Stimulated activated CD8-positive, alpha-beta memory T cell treated with anti-CD3 and anti-CD28 coated beads, Interleukin-7, amount 100 ng/mL, for 24 hours (primary cell): ENCODE data around the gene SCMH1.
"Not testable (repeated sequence)": the region's sequence is repeated elsewhere in the genome, so short reads cannot be mapped to it uniquely, and the experiment has no call there.

Experiments used
- DNase-seq: peaks from one replicate; pipeline ENCODE4 v3.0.0-alpha.2; 2020; ENCODE audit warnings: low read depth

Gene SCMH1

DNA sequence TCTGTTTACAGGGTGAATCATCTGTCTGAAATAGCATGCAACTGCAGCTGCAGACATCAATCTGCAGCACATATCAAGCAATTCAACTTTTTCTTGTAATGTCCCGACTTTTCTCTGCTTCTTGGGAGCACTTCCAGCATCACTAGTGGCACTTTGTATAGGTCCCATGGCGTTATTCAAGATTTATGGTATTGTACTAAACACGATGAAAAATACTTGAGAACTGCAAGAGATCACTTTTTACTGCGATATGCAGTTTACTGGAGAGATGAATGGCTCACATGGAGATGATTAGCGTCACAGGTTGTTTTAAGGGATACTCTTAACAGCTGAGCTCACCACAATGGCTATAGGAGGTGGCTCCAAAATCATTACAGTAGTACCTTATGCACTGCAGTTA is 7.2 kb upstream of the SCMH1 start:
- DNase-seq = no peak

- DNase-seq = no peak
Observed at GRCh38 chr1:41246568-41246967, 4.5 kb upstream of the SCMH1 start.

GRCh38 chr1:41245659-41246058 is 3.6 kb upstream of the SCMH1 start:
- DNase-seq = no peak

GRCh38 chr1:41243079-41243385 is 926 bp upstream of the SCMH1 start:
- no peak for DNase-seq

- peak; percentile 1 for DNase-seq
Observed at GRCh38 chr1:41242342-41243078, 404 bp upstream of the SCMH1 start.

DNA sequence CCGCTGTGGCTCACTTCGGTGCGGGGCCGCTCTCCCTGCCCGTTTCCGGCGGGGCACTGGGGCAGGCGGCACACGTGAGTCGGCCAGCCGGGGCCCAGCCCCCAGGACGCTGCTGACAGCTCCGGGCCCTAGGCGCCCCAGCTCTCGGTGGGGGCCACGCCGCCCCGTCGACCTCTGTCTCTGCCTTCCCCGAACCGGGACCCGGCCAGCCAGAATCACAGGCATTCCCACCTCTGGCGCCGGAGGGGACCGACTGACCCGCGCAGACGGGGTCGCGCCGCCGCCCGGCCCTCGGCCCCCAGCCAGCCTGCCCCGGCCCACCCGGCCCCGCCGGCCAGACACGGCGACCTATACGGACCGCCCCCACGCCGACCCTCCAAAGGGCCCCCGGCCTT is 755 bp downstream of the SCMH1 start:
- DNase-seq = peak; percentile 10

DNA sequence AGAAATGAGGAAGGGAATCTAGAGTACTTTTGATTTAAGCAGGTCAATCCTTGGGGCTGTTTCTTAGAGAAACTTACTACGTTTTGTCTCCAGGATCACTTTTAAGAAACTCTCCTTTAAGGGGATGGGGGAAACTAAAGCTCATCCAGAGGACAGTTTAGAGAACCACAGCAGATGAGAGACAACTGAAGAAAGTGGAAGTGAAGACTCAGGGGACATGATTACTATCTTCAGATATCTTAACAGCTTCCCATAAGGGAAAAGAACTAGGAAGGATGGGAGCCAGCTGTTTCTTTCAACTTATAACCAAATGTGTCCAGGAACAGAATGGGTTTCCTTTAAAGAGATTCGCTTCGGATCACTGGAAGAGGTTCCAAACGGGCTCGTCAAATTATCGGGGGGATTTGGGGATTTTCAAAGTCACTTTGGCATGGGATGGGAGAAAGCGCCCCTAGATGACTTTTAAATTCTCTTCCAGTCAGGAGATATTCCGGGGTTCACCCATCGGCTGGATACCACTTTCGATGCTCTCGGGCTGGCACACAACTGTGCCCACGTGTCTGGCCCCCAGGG is 1.2 kb downstream of the SCMH1 start:
- DNase-seq = no peak

DNA sequence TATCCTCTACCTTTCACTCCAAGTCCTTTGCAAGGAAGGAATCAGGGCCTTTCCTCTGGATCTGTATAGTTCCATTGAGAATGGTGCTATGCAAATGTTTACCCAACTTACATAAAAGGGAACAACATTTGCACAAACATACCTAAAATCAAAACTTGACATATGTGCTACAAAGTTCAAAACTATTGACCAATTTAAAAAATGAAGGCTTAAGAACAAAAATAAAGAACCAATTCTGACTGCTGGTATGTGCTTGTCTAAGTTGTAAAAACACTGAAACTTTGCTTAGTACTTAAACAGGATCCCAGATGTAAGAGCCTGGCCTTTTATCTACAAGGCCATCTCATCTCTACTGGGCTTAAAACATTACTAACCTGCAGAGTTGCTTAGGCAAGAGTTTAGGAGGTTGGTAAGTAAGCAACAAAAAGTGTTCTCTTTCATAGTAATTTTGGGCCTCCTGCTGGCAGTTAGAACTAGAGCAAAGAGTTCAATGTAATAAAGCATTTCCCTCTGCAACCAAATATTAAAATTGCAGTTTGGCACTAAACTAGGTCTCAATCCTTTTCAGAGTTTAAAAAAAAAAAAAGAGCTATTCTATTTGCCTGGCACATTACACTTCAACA is 2.0 kb downstream of the SCMH1 start:
- no peak for DNase-seq

GRCh38 chr1:41238311-41238988 is 3.7 kb downstream of the SCMH1 start:
- DNase-seq = no peak

DNA sequence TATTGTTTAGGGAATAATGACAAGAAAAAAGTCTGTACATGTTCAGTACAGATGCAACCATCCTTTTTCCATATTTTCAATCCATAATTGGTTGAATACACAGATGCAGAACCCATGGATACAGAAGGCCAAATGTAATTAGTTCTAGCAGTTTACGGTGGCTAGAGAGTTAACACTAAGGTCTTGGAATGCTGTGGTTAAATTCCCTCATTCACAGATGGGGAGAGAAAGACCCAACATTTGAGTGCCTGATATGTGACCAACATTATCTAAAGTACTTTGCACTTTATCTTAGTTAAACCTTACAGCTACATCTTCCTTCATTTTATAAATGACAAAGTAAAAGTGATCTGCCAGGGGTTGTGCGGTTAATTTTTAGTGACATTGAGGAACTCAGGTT is 5.3 kb downstream of the SCMH1 start:
- DNase-seq = no peak

DNA sequence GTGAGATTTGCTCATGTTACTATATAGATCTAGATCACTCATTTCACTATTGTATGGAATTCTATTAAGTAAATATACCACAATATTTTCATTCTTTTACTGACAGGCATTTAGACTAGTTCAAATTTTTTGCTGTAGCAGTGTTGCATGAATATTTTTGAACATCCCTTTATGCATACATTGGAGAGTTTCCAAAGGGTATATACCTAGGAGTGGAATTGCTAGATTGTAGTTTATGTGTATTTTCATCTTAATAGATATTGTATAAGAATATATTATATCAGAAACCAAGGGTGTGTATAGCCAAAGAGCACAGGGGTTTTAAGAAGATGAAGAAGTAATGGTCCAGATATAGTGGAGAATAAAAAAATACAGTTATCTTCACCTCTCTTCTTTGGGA is 6.2 kb downstream of the SCMH1 start:
- DNase-seq = no peak

GRCh38 chr1:41233708-41234107 is 8.4 kb downstream of the SCMH1 start:
- no peak for DNase-seq

DNA sequence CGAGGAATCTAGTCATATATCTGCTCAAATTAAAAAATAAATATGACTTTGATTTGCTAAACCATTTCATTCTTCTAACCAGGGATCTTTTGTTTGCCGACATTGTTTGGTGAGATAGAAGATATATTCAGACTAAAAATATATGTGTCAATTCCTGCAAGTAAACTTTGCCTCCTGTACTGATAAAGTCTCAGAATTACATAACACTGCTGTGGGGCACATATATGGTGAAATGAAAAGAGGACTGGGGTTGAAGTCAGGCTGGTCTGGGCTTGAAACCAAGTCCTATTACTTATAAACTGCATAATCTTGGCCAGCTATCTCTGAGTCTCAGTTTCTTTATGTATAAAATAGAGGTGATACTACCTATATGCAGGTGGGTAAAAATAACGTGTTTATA is 9.8 kb downstream of the SCMH1 start:
- DNase-seq = no peak

DNA sequence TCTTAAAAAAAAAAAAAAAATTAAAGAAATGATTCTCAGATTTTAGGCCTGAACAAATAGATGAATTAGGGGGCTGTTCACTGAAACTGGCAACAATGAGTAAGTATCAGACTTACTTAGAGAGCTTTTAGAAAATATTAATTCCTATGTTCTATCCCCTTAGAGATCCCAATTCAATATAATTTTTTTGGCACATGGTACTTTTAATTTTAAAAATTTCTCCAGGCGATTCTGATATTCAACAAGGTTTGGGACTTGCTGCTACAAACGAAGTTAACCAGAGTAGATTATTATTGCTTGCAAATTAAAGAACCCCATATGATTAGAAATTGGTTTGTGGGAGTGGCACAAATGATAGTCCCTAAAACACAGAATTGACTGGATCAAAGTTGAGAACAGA is 11.4 kb downstream of the SCMH1 start:
- DNase-seq = no peak

GRCh38 chr1:41229219-41229618 is 12.9 kb downstream of the SCMH1 start:
- DNase-seq = not testable (repeated sequence)

GRCh38 chr1:41226815-41227434 is 15.2 kb downstream of the SCMH1 start:
- DNase-seq = no peak

- no peak for DNase-seq
Observed at GRCh38 chr1:41225495-41225894, 16.6 kb downstream of the SCMH1 start.

GRCh38 chr1:41222496-41222895 is 19.6 kb downstream of the SCMH1 start:
- no peak for DNase-seq

DNA sequence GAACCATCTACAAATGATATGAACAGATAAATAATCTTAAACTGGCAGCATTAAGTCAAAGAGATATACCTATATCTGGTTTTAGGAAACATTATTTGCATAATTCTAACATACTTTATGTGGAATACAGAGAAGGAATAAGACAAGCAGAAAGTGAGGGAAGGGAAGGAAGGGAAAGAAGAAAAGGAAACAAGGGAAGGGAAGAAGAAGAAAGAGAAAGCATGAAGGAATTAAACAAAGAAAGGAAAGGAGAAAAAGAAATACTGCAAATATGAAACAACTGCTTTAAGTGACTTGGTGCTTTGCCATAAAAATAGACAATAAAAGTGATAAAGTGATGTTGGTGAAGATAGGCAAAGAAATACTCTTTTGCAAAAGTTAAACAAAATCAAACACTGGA is 20.1 kb downstream of the SCMH1 start:
- no peak for DNase-seq

DNA sequence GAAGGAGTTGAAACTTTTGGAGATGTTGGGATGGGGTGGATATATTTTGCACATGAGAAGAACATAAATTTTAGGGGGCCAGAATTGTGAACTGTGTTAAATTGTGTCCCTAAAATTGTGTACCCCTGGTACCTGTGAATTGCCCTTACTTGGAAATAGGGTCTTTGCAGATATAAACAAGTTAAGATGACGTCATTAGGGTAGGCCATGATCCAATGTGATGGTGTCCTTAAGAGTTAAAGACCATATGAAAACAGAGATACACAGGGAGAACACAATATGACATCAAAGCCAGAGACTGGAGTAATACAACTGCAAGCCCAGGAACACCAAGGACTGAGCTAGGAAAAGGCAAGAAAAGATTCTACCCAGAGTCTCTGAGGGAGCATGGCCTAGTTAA is 24.0 kb downstream of the SCMH1 start:
- no peak for DNase-seq

DNA sequence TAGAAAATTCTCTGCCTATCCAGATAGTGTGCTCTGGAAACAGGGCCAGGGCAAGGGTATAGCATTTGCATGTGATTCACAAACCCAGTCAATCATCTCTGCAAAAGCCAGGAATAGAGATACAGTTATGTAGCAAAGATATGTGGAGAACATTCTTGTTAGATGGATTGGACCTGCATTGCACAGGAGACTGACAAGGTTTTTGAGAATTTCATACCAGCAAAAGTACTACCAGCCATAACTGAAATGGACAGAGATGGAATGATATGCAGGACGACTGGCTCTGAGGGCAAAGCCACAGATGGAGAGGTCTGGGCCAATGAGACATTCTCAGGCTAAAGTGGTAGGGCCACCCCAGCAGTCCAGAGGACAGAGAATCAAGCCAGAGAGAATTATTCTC is 24.7 kb downstream of the SCMH1 start:
- DNase-seq = no peak

- DNase-seq = no peak
Observed at GRCh38 chr1:41215623-41216022, 26.5 kb downstream of the SCMH1 start.

- no peak for DNase-seq
Observed at GRCh38 chr1:41213341-41213740, 28.8 kb downstream of the SCMH1 start.
